Measurements from ENCODE around the gene MRPS35.
"Not testable (repeated sequence)": the region's sequence is repeated elsewhere in the genome, so short reads cannot be mapped to it uniquely, and the experiment has no call there.

Gene MRPS35

DNA sequence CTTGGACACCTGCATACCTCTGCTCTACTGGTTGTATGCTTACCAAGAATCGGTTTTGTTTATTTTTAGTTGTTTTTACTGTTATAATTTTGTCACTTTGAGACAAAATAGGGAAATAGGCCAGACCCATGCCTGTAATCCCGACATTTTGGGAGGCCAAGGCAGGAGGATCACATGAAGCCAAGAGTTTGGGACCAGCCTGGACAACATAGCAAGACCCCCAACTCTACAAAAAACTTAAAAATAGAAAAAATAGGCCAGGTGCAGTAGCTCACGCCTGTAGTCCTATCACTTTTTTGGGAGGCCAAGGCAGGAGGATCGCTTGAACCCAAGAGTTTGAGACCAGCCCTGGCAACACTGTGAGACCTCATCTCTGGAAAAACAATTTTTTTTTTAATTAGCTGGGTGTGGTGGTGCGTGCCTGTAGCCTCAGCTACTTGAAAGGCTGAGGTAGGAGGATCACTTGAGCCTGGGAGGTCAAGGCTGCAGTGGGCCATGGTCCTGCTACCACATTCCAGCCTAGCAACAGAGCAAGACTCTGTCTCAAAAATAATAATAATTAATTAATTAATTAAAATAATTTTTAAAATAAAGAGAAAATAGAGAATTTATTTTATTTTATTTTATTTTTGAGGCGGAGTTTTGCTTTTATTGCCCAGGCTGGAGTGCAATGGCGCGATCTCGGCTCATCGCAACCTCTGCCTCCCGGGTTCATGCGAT is 1.3 kb upstream of the MRPS35 start:
- no peak for DNase-seq

DNA sequence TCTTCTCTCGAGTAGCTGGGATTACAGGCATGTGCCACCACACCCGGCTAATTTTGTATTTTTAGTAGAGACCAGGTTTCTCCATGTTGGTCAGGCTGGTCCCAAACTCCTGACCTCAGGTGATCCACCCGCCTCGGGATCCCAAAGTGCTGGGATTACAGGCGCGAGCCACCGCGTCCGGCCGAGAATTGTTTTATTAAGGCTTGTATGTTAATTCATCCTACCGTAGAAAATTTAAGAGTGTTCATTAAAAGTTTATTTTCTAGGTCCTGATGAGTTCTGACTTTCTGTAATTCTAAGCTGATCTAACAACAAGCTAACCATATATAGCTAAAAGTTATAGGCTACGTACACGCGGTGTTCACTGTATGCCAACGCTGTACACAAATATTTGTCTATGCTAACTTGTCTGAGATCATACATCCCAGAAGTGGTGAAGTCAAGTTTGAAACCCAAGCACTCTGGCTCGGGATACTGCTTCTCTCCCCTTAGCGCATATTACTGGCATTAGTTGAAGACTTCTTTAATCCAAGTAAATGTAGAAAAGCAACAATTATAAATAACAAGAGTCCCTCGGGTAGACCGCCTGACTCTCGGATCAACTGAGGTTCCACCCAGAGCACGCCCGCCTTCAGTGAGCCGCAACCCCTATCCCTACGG is 570 bp upstream of the MRPS35 start:
- DNase-seq = no peak

DNA sequence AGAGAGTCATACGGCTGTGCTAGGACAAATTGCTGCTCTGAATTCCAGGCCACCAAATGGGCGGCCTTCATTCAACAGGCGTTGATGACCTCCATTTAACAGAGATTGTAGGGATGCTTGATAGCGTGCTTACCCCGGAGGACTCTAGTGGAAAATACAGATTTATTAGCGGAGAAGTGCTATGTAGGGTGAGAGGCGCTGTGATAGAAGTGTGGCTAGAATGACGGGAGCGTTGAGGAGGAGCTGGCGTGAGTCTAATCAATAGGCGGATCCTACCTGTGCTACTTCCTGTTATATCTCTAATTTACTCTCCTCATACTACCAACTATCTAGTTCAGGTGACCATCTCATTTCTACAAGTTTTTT is 668 bp downstream of the MRPS35 start:
- DNase-seq = no peak

DNA sequence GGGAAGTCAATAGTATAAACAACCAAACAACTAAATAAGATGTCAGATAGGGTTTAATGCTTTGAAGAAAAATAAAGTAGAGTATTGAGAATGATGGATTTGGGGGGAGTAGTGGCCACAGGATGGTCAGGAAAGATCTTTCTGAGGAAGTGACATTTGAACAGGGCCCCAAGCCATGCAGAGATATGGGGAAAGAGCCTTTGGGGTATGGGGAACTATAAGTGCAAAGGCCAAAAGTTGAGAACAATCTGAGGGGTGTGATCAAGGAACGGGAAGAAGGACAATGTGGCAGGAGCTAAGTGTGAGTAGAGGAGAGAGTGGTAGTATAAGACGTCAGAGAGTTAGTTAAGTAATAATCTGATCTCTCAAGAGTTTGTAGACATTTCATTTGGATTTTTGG is 1.3 kb downstream of the MRPS35 start:
- no peak for DNase-seq

DNA sequence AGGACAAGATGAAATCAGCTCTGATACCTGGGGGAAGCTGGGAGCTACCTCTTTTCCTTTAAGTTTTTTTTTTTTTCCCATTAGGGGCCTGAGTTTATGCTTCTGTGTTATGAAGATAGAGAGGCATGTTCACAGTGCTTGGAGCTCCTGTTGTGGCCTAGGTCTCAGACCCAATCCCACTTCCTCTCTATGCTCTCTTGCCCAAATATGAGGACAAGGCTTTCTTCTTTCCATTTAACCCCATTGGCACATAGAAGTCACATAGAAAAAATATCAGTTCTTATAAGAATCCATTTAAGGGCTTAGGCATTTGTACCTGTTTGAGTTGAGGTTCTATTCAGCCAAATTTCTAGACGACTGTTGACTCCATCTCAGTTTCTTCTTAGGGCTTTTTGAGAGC is 12.6 kb downstream of the MRPS35 start:
- no peak for DNase-seq

DNA sequence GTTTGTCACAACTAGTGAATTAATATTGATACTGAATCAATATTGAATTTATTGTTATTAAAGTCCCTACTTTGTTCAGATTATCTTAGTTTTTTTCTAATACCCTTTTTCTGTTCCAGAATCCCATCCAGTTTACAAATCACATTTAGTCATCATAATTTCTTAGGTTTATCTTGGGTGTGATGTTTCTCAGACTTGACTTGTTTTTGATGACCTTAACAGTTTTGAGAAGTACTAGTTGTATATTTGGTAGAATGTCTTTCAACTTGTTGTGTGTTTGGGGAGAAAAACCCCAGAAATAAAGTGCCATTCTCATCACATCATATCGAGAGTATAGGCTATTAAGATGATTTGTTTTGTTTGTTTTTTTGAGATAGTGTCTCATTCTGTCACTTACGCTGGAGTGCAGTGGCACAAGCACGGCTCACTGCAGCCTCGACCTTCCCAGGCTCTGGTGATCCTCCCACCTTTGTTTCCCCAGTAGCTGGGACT is 19.5 kb downstream of the MRPS35 start:
- DNase-seq = no peak

DNA sequence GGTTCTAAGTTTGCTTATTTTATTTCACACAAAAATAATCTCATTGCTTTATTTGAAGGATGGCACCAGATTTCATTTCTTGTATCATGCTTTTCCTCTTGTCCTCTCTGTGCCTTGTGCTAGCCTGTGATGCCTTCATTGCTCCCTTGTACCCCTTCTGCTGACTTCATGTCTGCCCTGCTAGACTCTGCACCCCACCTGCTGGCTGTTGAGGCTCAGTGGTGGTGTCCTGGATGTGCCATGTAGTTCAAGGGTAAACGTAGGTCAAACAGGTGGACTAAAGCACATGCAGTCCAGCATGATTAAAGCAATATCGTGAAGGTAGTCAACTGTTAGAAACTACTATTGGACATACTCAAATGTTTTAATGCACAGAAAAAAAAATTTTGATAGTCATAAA is 21.6 kb downstream of the MRPS35 start:
- DNase-seq = no peak

DNA sequence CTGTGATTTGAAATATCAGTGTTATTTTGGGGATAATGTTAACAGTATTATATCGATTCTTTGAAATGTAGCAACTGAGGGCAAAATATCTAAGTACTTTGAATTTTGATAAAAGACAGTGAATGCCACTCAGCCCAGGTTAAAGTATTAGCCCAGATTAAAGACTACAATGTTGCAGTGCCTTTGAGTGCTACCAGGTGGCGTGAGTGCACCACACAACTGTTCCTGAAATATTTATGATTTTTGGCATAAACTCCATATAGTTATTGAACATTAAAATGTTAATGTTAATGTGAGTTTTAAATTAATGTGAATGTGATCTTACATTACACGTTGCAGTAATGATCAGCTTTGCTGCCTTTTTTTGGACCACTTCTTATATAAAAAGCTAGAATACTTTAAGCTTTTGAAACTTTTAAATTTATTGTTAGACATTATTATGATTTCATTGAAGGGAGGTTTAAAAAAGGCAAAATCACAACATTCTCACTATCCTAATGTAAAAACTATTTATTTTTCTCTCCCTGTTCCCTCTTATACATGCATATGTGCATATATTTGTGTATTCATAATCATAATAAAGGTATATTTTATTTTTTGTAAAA is 22.5 kb downstream of the MRPS35 start:
- DNase-seq = no peak

DNA sequence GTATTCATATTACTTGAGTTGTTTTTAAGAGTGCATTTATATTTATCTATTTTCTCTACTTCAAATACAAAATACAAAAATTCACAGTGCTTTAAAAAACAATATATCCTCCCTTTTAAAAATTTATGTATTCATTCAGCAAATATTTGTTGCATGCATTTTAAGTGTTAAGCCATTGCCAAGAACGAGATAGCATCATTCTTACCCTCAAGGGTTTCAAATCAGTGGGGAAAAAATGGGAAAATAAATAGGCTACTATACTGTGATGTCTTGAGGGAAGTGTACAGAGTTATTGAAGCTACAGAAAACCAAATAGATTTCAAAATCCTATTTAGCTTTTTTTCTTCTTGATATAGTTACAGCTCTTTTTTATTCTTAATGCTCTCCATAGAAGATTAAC is 23.2 kb downstream of the MRPS35 start:
- DNase-seq = no peak

DNA sequence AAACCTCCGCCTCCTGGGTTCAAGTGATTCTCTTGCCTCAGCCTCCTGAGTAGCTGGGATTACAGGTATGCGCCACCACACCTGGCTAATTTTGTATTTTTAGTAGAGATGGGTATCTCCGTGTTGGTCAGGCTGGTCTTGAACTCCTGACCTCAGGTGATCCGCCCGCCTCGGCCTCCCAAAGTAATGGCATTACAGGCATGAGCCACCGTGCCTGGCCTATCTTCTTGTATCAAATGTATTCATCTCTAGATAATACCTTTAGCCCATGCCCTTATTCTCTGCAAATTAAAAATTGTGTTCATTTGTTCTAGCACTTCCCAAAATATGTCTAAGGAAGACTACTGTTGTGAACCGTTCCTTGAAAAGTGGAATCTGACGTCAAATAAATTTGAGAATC is 23.7 kb downstream of the MRPS35 start:
- not testable (repeated sequence) for DNase-seq

DNA sequence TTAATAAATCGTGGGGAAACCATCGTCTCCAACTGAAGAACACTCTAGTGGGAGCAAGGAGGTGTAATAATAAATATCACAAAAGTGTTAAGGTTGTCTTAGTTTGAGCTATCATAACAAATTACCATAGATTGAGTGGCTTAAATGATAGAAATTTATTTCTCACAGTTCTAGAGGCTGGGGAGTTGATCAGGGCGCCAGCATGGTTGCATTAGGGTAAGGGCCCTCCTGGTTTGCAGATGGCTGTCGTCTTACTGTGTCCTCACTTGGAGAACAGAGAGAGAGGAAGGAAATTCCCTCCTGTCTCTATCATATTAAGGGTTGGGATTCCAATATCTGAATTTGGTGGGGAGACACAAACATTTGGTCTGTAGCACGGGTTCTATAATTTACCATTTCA is 33.0 kb downstream of the MRPS35 start:
- DNase-seq = no peak

DNA sequence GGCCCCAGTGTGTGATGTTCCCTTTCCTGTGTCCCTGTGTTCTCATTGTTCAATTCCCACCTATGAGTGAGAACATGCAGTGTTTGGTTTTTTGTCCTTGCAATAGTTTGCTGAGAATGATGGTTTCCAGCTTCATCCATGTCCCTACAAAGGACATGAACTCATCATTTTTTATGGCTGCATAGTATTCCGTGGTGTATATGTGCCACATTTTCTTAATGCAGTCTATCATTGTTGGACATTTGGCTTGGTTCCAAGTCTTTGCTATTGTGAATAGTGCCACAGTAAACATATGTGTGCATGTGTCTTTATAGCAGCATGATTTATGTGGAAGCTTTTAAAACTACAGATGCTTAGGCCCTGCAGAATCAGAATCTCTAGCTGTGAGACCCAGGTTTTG is 35.1 kb downstream of the MRPS35 start:
- DNase-seq = not testable (repeated sequence)

DNA sequence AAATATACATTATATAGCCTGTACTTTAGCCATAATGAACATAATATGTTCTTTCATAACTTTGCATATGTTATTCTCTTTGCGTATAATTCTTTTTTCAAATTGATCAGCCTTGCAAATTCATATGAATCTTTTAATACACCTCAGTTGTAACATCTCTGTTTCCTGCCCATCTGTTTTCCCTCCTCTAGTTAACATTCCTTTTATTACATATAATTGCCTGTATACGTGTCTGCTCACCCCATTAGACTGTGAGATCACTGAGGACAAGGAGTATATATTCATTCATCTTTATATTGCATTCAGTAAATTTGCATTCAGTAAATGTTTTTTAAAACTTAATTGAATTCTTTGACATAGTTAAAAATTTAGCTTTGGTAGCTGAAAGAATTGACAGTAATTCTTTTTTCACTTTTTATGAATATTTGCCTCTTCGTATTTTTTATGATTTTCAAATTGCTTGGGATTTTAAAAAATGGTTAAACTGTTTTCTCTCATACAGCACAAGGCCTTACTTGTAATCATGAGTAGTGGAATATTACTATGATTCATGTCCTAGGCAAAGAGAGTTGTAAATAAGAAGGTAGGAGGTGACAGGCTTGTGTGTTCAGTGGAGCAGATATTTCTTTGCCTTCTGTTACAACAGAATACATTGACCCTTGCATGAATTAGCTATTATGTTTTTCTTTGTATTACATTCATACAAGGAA is 36.6 kb downstream of the MRPS35 start:
- DNase-seq = no peak

DNA sequence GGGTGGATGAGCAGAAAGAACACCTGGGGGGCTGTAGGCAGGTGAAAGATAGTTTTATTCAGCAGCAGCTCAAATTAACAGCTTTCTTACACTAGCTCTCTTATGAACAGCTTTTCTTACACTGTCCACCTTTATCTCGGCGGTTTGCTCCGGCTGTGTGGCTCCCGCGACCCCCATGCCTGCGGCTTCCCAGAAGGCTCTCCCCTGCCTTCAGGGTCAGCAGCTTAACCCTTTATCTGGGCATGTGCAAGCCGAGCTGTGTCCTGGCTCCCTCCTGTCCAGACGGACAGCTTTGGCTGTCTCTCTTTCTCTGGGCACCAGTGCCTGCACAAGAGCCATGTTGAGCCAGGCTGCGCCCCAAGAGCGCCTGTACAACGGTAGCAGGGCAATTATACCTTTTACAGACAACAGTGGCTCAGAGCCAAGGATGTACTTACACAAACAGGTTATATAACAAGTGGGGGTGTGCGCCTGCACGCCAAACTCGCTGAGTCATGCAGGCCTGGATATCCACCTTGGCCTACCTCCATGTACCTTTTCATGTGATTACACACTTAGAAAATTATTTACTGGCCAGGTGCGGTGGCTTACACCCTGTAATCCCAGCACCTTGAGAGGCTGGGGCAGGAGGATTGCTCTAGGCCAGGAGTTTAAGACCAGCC is 40.9 kb downstream of the MRPS35 start:
- DNase-seq = no peak

DNA sequence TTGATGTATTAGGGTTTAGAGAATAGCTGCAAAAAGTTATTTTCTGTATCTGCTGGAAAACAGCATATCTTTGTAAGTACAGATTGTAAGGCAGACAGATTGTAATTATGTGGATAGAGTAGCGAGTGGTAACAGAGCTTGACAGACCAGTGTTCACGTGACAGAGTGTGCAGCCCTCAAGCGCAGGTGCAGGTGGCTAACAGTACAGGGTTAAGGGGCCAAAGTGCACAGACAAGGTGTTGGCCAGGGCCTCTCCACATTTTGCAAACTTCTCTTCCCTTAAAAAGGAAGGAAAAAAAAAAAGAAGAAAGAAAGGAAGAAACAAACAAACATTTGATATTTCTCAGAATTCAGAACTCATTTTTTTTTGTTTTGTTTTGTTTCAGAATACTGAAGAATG is 44.2 kb downstream of the MRPS35 start:
- no peak for DNase-seq

DNA sequence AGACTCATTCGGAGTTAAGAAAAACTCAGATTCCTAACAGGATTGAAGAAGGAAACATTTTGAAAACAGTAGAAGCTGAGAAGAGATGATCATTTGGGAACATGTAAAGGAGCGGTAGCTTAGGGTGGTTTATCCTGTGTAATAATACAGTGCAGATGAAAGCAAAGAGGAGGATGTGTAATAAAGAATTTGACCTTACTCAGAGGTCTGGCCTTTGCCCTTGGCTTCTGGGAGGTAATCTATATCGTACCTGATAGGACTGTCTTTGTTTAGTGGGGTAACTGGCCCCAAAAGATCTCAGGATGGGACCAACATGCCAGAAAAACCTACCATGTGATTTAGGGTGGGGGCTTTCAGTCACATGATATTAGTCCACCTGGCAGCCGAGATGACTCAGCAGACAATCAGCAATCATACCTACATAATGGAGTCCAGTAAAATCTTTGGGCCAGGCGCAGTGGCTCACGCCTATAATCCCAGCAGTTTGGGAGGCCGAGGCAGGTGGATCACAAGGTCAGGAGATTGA is 46.1 kb downstream of the MRPS35 start:
- DNase-seq = no peak

DNA sequence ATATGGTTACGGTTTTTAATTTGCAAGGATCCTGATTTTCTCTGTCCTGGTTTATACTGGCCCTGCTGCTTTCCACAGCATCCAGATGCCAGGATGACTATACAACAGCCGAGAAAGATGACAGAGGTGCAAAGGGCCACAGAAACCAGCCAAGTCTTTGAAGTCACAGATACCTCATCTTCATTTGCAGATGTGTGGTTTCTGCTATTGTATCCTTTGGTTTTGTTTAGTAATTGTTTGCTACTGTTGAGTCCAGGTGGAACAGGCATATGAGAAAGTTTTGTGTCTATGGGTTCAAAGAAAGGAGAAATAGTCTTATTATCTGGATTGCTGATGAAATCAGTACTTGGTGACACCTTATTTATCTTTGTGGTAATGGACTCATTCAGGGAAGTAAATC is 52.1 kb downstream of the MRPS35 start:
- no peak for DNase-seq

DNA sequence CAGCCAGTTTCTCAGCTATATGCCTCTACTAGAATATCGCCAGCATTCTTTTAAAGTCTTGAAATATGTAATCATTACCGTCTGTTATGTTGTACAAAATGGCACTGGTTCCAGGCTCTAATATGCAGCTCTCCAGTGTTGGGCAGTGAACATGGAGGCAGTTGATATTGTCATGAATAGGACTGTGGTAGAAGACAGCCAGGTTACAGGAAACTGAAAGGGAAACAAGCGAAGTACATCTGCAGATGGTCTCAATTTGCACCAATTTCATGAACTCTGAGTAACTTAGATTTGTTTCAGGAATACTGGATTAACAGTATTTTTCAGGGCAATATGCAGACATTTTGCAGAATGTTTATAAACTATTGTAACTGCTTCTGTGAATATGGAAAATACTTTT is 56.0 kb downstream of the MRPS35 start:
- no peak for DNase-seq

DNA sequence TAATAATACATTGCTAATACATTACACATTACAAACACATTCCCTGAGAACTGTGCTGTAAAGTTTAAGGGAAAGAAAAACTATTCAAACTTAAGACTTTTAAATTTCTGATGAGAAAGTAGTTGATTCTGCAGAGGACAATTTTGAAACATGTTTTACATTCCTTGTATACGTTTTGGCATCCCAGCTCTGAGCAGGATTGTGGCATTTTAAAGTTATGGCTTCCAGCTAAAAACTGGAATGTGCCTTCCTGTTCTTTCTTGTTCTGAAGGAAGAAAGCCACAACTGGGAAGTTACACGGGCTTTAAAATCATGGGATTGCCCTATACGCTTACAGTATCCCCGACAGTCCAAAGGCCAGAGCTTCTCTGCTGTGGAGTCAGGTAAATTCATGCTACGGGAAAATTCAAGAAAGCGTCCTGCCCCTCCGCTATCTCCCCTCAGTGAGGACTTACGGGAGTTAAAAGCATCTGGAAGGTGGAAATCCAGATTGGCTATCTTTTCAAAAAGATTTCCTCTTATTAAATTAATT is 58.6 kb downstream of the MRPS35 start:
- no peak for DNase-seq

DNA sequence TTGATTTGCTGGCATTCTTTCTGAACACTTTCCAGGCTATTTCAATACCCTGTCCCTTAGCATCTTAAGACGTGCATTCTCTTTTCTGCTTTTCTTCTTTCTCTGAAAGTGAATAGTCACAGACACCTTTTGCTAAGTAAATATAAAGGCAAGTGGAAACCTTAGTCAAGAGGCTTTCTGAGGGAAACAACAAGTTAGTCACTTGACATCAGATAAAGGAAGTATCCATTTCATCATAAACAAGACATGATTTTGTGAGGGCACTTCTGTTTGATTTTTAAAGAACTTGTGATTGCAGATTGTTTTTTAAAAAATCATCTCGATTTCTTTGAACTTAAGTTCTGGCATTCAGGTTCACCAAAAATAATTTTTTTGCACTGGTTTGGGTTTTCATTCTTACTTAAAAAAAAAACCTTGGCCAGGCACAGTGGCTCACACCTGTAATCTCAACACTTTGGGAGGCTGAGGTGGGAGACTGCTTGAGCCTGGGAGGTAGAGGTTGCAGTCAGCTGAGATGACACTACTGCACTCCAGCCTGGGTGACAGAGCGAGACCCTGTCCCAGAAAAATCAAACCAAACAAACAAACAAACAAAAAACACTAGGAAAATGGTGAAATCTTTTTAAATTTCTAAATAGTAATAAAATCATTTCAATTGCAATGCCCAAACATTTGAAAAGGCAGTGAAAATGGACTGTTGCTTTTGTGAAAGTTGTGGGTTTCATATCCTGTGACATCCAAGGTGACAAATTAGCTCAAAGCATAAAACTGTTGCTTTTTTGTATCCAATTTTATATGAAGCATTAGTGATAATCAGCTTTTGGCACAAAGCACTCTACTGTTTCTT is 61.1 kb downstream of the MRPS35 start:
- DNase-seq = no peak

DNA sequence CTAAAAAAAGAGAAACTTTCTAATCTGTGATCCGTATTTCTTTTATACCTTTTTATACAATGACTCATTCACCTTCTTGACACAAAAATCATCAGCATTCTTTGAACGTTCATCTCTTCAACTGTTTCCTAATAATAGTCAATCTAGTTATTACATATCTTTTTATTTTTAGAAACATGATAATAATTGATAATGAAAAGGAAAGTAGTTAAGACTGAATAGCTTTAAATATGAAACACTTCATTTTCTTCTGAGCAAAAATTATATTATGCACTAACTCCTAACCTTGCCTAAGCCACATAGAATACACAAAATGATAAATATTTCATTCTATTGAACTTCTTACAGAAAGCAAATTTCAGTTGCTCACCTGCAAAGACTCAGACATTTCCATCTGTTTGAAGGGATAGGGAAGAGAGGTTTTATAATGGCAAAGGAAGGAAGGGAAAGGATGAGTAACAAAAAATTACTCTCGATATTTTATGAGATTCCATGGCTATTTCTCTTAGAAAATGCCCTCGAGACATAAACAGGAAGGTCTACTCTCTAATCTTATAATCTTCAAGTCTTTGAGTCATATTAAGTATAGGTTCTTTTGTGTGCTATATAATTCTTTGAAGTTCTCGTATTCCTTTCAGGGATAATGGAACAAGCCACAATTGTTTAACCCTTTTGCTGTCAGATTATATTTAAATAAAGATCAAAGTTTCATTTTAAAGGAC is 61.9 kb downstream of the MRPS35 start:
- DNase-seq = no peak

Measured in 8988T (cell line).